MG63 (cell line): ENCODE data around the gene RNU11. TPM values are rescaled to one million over a fixed set of nuclear protein-coding genes. Genes with fewer than 3 reads are reported as not detected.

Experiments
- total RNA-seq: library from RNA; depleted of rRNA; stranded (reverse); fragments of >200 nt; shearing (Covaris generic); gene quantifications from 2 replicates; pipeline ENCODE4 v1.2.3, GENCODE V29; 2014; ENCODE audit warnings: low replicate concordance; rRNA removed

RNU11 gene
- total RNA-seq, 1 experiment from 2014 or later: not detected

Other genes with a start within 250 kb of the RNU11 start
- gene RCC1, start 142.6 kb upstream of the RNU11 start, total RNA-seq: 116 and 153 TPM in 2 replicates
- gene TRNAU1AP, start 95.5 kb upstream of the RNU11 start, total RNA-seq: 9.7 and 11.2 TPM in 2 replicates
- gene RAB42, start 56.3 kb upstream of the RNU11 start, total RNA-seq: 12.5 and 14.1 TPM in 2 replicates
- 33.3 and 64.1 TPM in 2 replicates for gene TAF12, start 5.5 kb upstream of the RNU11 start, total RNA-seq
- 4.3 and 7.8 TPM in 2 replicates for gene GMEB1, start 20.2 kb downstream of the RNU11 start, total RNA-seq
- gene YTHDF2, start 88.3 kb downstream of the RNU11 start, total RNA-seq: 72.2 and 95.0 TPM in 2 replicates
- under 0.01 and 0.05 TPM in 2 replicates for gene OPRD1, start 163.6 kb downstream of the RNU11 start, total RNA-seq